ENCODE measurements around the gene TMPRSS3.

The TMPRSS3 gene

DNA sequence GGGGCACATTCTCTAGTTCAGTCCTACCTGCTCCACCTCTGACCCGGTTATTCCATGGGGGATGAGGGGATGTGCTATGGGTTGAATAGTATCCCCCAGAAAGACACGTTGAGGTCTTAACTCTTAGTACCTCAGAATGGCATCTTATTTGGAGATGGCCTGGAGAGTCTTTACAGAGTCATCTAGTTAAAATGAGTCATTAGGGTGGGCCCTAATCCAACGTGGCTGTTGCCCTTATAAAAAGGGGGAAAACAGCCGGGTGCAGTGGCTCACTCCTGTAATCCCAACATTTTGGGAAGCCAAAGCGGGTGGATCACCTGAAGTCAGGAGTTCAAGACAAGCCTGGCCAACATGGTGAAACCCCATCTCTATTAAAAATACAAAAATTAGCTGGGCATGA, 5.7 kb downstream of the TMPRSS3 start:
- DNase-seq (ENCODE audit: low read depth in 1 of 2, low spot score in 1 of 2): no peak

DNA sequence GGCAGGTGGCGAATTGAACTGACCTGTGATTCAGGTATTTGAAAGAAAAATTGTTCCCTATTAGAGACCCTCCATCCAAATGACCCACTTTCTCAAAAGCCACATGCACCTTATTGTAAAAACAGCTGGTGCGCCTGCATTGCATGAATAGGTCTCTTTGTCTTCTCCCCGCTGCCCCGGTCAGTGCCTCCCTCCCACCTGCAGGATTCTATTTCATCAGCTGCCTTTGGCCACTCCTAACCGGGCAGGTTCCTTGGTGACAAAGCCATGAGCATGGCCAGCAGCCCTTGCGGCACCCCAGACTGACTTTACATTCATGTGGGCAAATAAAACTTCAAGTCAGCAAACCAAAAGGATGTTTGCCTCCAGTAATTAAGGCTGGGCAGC, 6.4 kb downstream of the TMPRSS3 start:
- no peak for DNase-seq (ENCODE audit: low read depth in 1 of 2, low spot score in 1 of 2)

DNA sequence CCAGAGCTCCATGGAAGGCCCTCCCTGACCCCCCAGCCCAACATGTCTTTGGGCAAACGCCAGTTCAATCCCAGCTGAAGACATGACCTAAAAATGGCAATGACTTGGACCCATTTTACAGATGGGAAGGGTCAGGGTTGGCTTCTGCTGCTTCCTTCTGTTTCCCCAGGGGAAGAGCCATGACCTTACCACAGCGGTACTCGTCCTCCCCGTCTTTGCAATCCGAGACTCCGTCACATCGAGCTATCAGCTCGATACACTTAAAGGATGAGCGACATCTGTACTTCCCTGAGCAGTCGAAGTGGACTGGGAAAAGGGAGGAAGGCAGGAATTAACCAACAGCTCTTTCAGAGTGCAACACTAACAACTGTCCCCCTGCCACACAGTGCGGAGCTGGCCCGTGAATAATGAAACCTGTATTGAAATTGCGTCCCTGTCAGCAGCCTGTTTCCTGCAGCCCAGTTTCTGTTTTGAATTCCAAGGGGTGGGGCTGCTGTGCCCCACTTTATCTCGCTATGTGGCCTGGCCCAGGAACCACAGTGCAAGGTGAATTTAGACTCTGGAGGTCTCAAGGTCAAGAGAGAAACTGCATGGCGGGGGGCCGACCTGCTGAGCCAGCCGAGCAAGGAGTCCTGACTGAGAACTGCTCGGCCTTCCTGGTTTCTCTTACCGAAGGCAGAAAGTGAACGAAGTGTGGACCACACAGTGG, 7.0 kb downstream of the TMPRSS3 start:
- no peak for DNase-seq (ENCODE audit: low read depth in 1 of 2, low spot score in 1 of 2)

DNA sequence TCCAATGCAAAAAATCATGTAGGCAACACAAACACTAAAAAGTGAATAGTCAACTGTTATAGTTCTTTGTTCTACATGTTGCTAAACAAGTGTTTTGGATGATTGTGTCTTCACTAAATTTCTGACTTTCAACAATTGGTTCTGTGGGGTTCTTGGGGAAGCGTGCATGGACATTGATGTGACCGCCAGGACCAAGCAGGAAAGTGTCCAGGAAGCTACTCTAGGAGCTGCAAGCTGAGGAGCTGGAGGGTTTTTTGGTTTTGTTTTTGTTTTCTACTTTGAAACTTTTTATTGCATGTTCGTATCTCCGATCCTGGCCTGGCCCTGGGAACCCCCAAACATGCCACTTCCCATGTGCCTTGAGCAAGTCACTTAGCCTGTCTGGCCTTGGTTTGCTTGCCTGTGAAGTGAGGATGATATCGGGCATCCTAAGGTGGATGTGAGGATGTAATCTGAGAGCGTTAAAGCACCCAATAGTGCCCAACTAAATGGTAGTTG, 8.0 kb downstream of the TMPRSS3 start:
- DNase-seq (ENCODE audit: low read depth in 1 of 2, low spot score in 1 of 2): no peak

DNA sequence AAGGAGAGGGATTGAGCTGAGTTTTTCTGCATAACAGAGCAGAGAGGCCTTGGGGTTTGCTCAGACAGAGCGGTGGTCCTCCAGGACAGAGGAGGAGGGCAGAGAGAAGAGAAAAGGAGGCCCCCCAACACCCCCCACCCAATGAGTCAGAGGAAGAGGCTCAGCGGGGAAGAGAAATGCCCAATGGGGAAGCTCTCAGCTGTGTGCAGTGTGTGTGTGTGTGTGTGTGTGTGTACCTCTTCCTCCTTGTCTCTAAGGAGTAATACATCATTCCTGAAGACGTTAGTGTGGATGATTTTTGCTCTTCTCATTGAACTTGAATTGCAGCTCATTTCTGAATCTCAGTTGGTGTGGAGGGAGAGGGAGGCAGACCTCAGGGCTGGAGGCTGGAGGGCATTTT, 8.7 kb downstream of the TMPRSS3 start:
- no peak for DNase-seq (ENCODE audit: low read depth in 1 of 2, low spot score in 1 of 2)

DNA sequence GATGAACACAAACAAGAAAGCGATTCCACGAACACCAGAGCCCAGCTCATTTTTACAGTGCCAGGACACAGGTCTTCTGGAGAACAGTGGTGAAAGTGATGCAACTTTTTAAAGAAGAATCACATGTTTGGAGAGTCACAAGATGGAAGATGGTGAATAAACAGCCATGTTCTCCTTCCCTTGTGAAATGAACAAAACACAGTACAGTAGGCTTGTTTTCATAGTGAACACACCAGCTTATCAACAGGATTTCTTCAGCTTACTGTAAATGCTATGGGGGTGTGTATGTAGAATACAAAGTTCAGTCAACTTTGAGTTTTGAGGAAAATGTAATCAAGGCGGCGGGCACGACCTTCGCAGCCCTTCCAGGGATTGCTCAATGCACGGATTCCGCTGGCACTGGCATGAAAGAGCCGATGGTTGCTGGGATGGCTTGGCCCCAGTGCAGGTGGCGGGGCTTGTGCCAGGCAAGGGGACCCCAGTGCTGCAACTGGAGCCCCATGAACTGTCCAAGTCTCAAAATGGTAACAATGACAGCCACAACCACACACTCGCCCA, 9.7 kb downstream of the TMPRSS3 start:
- DNase-seq (ENCODE audit: low read depth in 1 of 2, low spot score in 1 of 2): no peak

DNA sequence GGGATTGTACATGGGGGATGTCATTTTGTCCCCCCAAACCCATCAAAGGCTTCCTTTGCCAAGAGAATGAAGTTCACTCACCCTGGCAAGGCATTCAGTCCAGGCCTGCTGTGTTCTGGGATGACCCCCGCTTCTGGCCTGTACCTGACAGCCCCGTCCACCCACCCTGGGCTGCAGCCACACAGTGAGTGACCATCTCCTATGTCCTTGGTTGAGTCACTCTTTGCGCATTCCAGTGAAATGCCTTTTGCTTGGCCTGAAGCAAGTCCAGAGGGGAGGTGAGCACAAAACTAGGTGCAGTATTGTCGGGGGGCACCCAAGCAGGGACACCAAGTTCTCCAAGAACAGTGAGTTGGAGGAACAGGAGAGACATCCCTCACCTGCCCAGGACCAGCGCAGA, 10.2 kb downstream of the TMPRSS3 start:
- no peak for DNase-seq (ENCODE audit: low read depth in 1 of 2, low spot score in 1 of 2)

DNA sequence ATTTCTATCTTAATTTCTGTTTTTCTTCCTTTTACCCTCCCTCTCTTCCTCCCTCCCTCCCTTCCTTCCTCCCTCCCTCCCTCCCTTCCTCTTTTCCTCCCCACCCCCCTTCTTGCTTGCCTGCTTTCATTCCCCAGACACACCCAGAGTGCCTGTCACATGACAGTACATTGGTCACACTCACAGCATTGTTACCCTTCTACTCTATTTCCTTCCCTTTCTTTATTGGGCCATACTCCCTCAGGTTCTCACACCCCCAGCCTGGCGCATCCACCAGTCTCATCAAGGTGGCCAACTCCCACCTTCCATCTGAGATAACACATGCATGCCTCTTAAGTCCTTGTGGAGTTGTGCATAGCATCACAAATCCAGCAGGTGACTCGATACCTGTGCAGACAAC, 10.9 kb downstream of the TMPRSS3 start:
- DNase-seq (ENCODE audit: low read depth in 1 of 2, low spot score in 1 of 2): no peak

DNA sequence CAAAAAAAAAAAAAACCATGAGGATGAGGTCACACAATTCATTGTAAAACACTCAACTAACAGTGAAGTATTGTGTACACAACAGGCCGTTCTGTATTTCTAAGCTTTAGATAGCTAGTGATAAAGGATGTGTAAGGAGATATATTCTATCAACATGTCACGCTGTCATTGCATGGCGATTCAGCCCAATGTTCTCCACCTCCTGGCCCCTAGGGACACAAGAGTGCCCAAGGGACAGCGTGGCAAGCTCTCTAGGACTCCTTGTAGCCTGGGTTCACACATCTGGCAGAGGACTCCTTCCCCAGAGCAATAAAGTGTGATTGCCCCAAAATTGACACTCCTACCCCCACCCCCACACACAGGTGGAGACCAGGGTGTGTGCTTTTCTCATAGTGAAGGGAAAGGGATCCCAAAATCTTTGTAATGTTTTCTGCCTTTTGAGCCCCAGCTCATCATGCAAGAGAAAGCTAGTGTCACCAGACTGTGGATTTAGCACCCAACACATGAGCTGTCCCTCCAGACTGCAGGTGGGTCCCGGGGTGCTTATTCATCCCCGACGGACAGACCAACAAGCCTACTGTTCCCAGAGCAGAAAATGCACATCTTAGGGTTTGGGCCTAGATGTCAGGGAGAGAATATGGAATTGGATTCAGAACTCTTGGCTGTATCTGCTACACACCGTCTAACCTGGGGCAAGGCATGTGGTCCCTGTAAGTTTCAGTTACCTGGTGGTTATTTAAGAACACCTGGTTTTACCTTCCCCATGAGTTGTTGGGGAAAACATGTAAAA, 11.5 kb downstream of the TMPRSS3 start:
- DNase-seq (ENCODE audit: low read depth in 1 of 2, low spot score in 1 of 2): no peak

DNA sequence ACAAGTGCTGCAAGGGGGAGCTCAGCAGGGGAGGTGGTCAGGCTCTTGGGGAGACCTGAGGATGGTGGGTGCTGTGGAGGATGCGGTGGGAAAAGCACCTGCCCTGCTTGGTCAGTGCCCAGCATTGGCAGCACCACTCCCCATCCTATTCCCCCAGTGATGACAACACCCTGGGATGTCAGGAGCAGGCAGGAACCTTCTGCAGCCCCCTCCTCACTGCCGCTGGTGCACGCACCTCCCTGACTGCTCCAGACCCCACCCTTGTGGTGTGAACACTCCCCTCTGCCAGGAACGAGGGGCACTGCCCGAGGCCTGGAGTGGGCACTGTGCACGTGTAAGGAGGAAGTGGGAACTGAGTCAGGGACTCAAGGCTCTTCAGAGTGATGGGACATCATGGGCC, 12.5 kb downstream of the TMPRSS3 start:
- DNase-seq (ENCODE audit: low read depth in 1 of 2, low spot score in 1 of 2): no peak

DNA sequence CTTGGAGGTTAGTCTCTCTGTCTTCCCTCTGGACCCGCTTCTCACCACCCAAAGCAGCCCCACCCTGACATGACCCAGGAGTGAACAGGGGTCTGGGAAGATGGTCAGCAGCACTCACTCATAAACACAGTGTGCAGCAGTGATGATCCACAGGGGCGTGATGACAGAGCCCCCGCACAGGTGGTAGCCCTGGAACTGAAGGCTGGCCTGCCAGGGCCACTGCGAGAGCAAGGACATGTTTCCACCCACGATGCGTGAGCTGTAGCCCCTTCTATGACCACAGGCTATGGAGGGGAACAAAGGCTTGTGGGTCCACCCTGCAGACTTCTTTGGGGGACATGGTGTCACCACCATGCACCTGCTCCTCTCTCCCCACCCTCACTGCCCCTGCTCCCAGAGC, 12.9 kb downstream of the TMPRSS3 start:
- no peak for DNase-seq (ENCODE audit: low read depth in 1 of 2, low spot score in 1 of 2)

DNA sequence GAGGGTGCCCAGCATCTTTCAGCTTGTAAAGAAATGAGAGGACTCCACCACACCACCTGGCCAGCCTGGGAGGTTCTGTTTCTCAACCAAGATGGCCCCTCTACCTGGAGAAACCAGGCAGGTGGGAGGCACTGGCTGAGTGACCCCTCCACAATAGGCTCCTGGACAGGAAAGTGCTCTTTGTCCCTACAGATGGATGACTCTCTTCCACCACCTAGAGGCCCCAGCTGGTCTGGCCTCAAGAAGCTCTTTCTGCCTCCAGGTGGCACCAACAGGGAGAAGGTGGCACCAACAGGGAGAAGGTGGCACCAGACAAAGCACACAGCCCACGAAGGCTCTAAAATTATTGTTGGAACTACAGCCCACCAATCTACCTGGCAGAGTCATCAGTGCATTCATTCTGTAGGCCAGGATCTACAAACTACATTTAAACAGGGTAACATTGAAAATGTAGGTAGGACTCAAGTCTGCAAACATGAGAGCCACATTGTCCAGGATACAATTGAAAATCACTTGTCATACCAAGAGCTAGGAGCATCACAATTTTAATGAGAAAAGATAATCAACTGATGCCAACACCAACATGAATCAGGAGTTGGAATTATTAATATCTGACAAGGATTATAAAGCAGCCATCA, 14.4 kb downstream of the TMPRSS3 start:
- peak in 1 of 2 donors; percentile 28 for DNase-seq (ENCODE audit: low read depth in 1 of 2, low spot score in 1 of 2)

DNA sequence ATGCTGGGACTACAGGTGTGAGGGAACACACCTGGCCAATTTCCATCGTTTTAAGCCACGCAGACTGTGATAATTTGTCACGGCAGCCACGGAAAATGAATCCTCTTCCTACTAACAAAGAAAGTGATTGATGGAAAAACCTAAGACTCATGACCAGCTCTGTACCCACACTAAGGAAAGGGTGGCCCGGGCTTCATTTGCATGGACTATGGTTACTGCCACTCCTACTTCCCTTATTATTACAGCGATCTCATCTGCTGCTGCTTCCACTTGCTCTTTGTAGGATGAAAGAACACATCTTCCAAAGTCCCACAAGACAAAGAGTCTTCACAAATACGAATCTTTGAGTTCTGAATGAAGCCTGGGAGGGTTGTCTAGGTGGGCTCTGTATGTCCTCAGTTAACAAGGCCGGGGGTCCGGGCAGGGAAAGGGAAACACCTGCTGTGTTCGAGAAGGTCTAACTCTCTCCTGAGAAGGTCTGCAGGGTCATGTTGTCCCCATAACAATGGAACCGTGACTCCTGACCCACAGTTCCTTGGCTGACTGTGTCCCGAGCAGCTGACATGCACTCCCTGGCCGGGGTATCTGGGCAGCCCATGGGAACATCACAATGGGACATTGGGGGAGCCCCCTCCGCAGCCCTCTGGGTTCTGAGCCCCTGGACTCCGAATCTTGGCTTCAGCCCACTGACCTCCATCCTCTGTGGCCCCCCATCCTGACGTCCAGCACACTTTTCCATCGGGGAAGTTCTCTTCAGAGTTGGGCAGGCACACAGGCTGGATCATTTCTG, 16.2 kb downstream of the TMPRSS3 start:
- no peak for DNase-seq (ENCODE audit: low read depth in 1 of 2, low spot score in 1 of 2)

DNA sequence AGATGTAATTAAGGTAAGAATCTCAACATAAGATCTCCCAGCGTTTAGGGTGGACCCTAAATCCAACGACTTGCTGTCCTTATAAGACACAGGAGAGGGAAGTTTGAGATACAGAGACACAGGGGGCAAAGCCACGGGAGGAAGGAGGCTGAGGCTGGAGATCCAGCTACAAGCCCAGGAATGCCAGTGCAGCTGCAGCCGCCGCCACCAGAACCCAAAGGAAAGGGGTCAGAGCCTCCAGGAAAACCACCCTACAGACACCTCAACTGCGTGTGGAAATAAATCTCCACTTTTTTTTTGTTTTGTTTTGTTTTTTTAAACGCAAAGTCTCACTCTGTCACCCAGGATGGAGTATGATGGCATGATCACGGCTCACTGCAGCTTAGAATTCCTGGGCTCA, 17.4 kb downstream of the TMPRSS3 start:
- DNase-seq (ENCODE audit: low read depth in 1 of 2, low spot score in 1 of 2): no peak

DNA sequence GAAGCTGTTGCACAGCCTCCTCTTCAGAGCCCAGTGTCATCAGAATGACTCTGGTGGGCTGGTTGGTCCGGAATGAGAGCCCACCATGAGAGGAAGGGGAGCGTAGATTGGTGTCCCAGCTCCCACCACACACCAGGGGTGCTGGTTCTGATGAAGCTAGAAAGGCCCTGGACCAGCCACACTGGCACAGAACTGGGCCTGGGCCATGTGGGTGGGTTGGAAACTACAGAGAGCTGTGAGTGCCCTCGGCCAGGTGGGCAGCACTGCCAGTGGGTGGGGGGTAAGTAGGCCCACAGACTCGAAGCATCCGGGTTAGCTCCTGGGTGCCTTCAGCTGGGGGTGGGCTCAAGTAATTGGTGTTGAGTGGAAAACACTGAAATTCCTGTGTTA, 17.9 kb downstream of the TMPRSS3 start:
- DNase-seq (ENCODE audit: low read depth in 1 of 2, low spot score in 1 of 2): no peak

DNA sequence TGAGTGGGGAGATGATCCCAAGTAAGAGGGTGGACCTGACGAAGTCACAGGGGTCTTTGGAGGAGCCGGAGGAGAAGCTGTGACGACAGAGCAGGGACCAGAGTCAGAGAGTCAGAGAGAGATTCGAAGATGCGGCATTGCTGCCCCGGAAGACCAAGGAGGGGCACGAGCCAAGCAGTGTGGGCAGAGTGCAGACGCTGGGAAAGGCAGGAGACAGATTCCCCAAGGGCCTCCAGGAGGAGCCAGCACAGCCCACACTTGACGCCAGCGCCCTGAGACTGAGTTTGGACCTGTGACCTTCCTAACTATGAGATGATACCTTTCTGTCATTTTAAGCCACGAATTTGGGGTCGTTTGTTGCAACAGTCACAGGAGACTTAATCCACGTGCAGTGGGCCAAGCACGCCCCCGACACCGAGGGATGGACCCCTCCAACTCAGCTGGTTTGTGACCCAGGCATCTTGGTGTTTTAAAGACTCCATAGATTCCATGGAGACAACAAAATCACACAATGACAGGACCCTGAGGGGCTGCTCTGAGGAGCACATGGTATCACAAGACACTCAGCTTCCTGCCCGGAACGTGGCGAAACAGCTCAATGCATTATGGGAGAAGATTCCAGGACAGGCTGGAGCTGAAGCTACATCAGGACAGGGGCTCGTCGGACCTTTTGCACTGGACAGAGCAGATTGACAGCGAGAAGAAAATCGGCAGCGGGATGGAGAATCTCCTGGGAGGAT, 18.5 kb downstream of the TMPRSS3 start:
- DNase-seq (ENCODE audit: low read depth in 1 of 2, low spot score in 1 of 2): no peak

DNA sequence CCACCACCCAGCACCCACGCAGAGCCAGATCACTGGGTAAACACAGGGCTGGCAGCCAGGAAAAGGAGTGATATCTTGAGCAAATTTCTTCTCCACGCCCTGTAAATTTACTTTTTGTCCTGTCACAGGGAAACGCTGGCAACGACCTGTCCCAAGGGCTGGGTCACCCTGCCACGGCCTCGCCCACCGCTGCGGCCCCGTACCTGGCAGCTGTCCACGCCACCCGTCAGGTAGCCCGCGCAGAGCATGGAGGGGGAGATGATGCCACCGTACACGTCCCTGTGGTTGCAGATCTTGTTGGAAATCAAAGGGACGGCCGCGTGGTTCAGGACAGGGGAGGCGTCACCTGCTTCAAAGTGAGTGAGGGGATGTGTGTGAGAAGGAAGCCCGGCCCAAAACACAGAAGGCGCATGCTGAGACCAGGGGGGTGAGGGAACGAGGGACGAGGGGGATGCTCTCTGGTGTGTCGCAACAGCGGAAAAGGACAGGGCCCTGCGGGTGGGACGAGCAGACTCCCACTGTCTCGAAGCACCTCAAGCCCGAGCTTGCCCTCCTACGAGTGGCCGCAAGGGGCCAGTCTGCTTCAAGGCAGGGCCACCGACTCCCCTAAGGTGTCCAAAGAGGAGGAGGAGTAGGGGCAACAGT, 19.4 kb downstream of the TMPRSS3 start:
- no peak for DNase-seq (ENCODE audit: low read depth in 1 of 2, low spot score in 1 of 2)

DNA sequence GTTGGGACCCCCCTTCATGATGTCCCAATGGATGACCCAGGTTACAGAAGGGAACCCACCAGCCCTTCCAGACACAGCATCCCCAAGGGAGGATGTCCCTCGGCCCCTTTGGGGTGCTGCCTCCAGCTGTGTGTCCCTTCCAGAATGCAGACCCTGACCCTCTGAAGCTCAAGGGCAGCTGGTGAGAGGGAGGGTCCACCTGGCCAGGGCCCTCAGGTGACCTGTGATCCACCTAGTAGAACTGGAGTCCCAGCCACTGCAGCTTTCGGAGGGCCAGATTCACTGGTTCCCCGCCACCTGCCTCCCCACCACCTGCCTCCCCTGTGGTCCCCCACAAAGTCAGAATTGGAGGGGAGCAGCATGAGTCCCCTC, 19.9 kb downstream of the TMPRSS3 start:
- DNase-seq (ENCODE audit: low read depth in 1 of 2, low spot score in 1 of 2): no peak

DNA sequence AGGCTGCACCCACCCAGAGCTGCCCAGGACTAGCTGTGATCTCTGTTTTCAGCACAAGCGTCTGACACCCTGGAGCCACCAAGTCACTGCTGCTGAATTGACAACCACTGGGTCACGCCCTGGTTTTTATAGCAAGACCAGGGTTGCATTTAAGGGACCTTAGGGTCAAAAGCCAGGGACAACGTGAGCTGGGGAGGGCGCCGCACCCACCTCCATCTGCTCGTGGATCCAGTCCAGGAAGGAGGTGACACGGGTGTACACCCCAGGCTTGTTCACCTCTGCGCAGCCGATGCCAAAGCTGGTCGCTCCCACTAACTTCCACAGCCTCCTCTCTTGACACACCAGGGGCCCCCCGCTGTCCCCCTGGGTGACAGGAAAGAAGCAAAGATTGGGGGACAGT, 20.3 kb downstream of the TMPRSS3 start:
- no peak for DNase-seq (ENCODE audit: low read depth in 1 of 2, low spot score in 1 of 2)

Measured in activated T-helper 1 cell treated with anti-CD3 and anti-CD28 coated beads, Interleukin-2, amount 50 U/mL, for 16 hours (primary cell).